GM11168 (cell line): ENCODE data around the gene NLRP6.
"Not testable (repeated sequence)": the region's sequence is repeated elsewhere in the genome, so short reads cannot be mapped to it uniquely, and the experiment has no call there.

ENCODE experiments used
- in situ Hi-C: fragments of 300-500 bp; cut with MboI; formaldehyde crosslinking; loops from one replicate; pipeline ENCODE4 v1.12.0; 2022; ENCODE audit warnings: low sequenced_read_pairs; ENCODE audit not compliant: unreplicated experiment

The NLRP6 gene

DNA sequence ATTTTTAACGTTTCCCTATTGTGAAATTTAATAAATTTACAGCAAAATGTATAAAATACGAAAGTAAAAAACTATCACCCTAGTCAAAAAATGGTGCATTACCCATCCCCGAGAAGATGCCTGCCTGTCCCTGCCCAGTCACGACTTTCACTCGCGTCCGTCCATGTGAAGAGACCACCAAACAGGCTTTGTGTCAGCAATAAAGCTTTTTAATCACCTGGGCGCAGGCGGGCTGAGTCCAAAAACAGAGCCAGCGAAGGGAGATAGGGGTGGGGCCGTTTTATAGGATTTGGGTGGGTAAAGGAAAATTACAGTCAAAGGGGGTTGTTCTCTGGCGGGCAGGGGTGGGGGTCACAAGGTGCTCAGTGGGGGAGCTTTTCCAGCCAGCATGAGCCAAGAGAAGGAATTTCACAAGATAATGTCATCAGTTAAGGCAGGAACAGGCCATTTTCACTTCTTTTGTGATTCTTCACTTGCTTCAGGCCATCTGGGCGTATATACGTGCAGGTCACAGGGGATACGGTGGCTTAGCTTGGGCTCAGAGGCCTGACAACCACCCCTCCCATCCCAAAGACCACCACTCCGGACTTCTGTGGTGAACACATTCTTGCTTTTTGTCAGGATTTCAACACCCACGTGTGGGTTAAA is 55.5 kb downstream of the NLRP6 start:
- in situ Hi-C loops, result not testable (repeated sequence)

DNA sequence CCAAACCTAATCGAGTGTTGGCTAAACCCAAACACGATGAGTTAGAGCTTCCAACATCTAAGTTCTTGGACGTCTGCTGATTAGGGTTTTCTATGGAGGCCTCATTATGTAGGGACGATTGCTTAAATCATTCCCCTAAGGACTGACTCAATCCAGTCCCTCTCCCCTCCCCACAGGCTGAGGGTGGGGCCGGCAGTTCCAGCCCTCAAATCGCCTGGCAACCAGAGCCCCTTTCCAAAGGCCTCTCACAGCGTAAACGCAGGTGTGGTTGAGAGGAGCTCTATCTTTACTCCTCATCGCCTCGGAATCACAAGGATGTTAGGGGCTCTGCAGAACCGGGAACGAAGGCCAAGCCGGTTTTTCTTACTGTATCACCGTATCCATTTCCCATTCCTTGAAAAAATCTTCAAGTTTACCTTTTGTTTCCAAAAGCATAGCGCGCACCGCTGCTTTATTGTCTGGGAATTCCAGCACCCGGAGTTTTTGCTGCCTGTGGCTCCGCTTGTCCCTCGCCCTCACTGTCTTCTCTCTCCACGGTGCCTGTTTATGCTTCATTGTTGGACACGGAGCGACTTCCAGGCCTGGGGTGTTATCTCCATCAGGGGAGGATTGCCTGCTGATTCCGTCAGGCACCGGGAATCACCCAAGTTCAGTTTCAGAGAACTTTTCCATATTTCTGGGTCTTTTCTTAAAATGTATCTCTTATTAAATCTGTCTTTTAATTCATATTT is 56.2 kb downstream of the NLRP6 start:
- in situ Hi-C loops, result no loop called here
